LNCAP (cell line): Measurements from ENCODE around the gene N4BP2L1.

Source experiments
- CTCF ChIP-seq: fragments of 450-650 bp; IDR thresholded peaks from 2 replicates; pipeline ENCODE4 v1.5.1; 2017; ENCODE audit warnings: mild to moderate bottlenecking

Gene N4BP2L1

GRCh38 chr13:32446773-32447465 lies 19.0 kb upstream of the N4BP2L1 start:
- no peak for TF ChIP-seq CTCF

- no peak for TF ChIP-seq CTCF
These were observed 18.3 kb upstream of the N4BP2L1 start for GRCh38 chr13:32446220-32446619.

GRCh38 chr13:32445461-32445860 lies 17.5 kb upstream of the N4BP2L1 start:
- TF ChIP-seq CTCF, result no peak

GRCh38 chr13:32443111-32443510 lies 15.2 kb upstream of the N4BP2L1 start:
- peak; percentile 28; the same call in 1 of the 2 replicates for TF ChIP-seq CTCF

- TF ChIP-seq CTCF, result no peak
These were observed 10.9 kb upstream of the N4BP2L1 start for GRCh38 chr13:32438871-32439270.

- TF ChIP-seq CTCF, result no peak
These were observed 4.9 kb upstream of the N4BP2L1 start for GRCh38 chr13:32432856-32433255.

GRCh38 chr13:32431361-32431760 lies 3.4 kb upstream of the N4BP2L1 start:
- no peak for TF ChIP-seq CTCF
